Karpas-422 (cell line): Measurements from ENCODE around the gene PERM1. TPM values are rescaled to one million over a fixed set of nuclear protein-coding genes. Genes with fewer than 3 reads are reported as not detected.

Experiments
- DNase-seq: peaks from one replicate; pipeline ENCODE4 v3.0.0-alpha.2; 2015
- H2AFZ ChIP-seq: fragments of 200-600 bp; sonication (generic); 2 replicates; pipeline ENCODE4 v1.6.1; 2014; ENCODE audit warnings: antibody characterized with exemption, low read length, mixed read lengths
- H3K27ac ChIP-seq: fragments of 200-600 bp; sonication (generic); 2 replicates; pipeline ENCODE4 v1.5.1; 2014; ENCODE audit warnings: mild to moderate bottlenecking, low read length, moderate library complexity
- H3K27me3 ChIP-seq: fragments of 200-600 bp; sonication (generic); 2 replicates; pipeline ENCODE4 v1.6.1; 2014; ENCODE audit warnings: low read length, mixed read lengths
- H3K36me3 ChIP-seq: fragments of 200-600 bp; sonication (generic); 2 replicates; pipeline ENCODE4 v1.6.1; 2014; ENCODE audit warnings: low read length, mixed read lengths; ENCODE audit not compliant: insufficient read depth
- H3K4me1 ChIP-seq: fragments of 200-600 bp; sonication (generic); 2 replicates; pipeline ENCODE4 v1.6.1; 2014; ENCODE audit warnings: mild to moderate bottlenecking, low read length, mixed read lengths
- H3K4me2 ChIP-seq: fragments of 200-600 bp; sonication (generic); 2 replicates; pipeline ENCODE4 v1.6.1; 2014; ENCODE audit warnings: low read length, low read depth, mild to moderate bottlenecking; ENCODE audit not compliant: poor library complexity, severe bottlenecking
- H3K4me3 ChIP-seq: fragments of 200-600 bp; sonication (generic); 2 replicates; pipeline ENCODE4 v1.5.1; 2014; ENCODE audit warnings: mild to moderate bottlenecking, antibody characterized with exemption, low read length, mixed read lengths
- H3K79me2 ChIP-seq: fragments of 200-600 bp; sonication (generic); 2 replicates; pipeline ENCODE4 v1.6.1; 2014; ENCODE audit warnings: mild to moderate bottlenecking, low read length, mixed read lengths
- H3K9ac ChIP-seq: fragments of 200-600 bp; sonication (generic); 2 replicates; pipeline ENCODE4 v1.6.0; 2014; ENCODE audit warnings: low read length
- H3K9me2 ChIP-seq: fragments of 200-600 bp; sonication (generic), shearing (Covaris generic); replicated peaks from 2 replicates; pipeline ENCODE4 v1.6.0; 2014; ENCODE audit warnings: mild to moderate bottlenecking, low read length, moderate library complexity; ENCODE audit not compliant: insufficient read depth
- H3K9me3 ChIP-seq: fragments of 300-700, 200-600 bp; sonication (generic); 2 replicates; pipeline ENCODE4 v1.6.1; 2014; ENCODE audit warnings: low read length, mixed read lengths
- H4K20me1 ChIP-seq: fragments of 200-600 bp; sonication (generic); 2 replicates; pipeline ENCODE4 v1.6.1; 2014; ENCODE audit warnings: mild to moderate bottlenecking, antibody characterized with exemption, low read length, low read depth; ENCODE audit not compliant: insufficient read depth
- total RNA-seq: library from RNA; depleted of rRNA; stranded (reverse); fragments of >200 nt; shearing (Covaris generic); gene quantifications from 2 replicates; pipeline ENCODE4 v1.2.3, GENCODE V29; 2014; ENCODE audit warnings: low replicate concordance

The PERM1 gene
- total RNA-seq, 1 experiment from 2014 or later = not detected

GRCh38 chr1:973459-974292 lies 8.2 kb downstream of the PERM1 start:
- Histone ChIP-seq H2AFZ (no peak overlapping the region), H3K27me3 (no peaks in the 10 kb centered on the region), H3K9me3 (no peaks in the 10 kb centered on the region), H3K4me2 (no peak overlapping the region), H3K4me3 (no peak overlapping the region), H3K79me2 (no peaks in the 10 kb centered on the region), H4K20me1 (no peaks in the 10 kb centered on the region), H3K27ac (no peak overlapping the region), H3K9ac (no peak overlapping the region), H3K4me1 (peaks cover 6% of the 10 kb centered on the region), H3K36me3 (no peaks in the 10 kb centered on the region), H3K9me2 (no peaks in the 10 kb centered on the region)
- DNase-seq = no peak

- H3K4me3 ChIP-seq = no peak overlapping the region
- H2AFZ ChIP-seq = no peak overlapping the region
- H3K27me3 ChIP-seq = no peaks in the 10 kb centered on the region
- H3K9me2 ChIP-seq = no peaks in the 10 kb centered on the region
- H3K9ac ChIP-seq = no peak overlapping the region
- H3K36me3 ChIP-seq = no peaks in the 10 kb centered on the region
- H3K4me1 ChIP-seq = peaks cover 6% of the 10 kb centered on the region
- no peaks in the 10 kb centered on the region for H3K79me2 ChIP-seq
- H3K9me3 ChIP-seq = no peaks in the 10 kb centered on the region
- no peak for DNase-seq
- H4K20me1 ChIP-seq = no peaks in the 10 kb centered on the region
- H3K27ac ChIP-seq = no peak overlapping the region
- no peak overlapping the region for H3K4me2 ChIP-seq
Measured at GRCh38 chr1:972726-973458, 9.0 kb downstream of the PERM1 start.

- Histone ChIP-seq H3K9me3 (no peaks in the 10 kb centered on the region), H3K36me3 (no peaks in the 10 kb centered on the region), H3K4me1 (peaks cover 8% of the 10 kb centered on the region), H3K4me3 (no peak overlapping the region), H3K27me3 (no peaks in the 10 kb centered on the region), H3K4me2 (no peak overlapping the region), H3K9ac (no peak overlapping the region), H3K27ac (no peak overlapping the region), H4K20me1 (no peaks in the 10 kb centered on the region), H3K79me2 (no peaks in the 10 kb centered on the region), H3K9me2 (no peaks in the 10 kb centered on the region), H2AFZ (no peak overlapping the region)
- DNase-seq = no peak
Measured at GRCh38 chr1:971751-972506, 10.0 kb downstream of the PERM1 start.

GRCh38 chr1:970973-971730 lies 10.7 kb downstream of the PERM1 start:
- DNase-seq = no peak
- H3K36me3 ChIP-seq = no peaks in the 10 kb centered on the region
- no peaks in the 10 kb centered on the region for H3K27me3 ChIP-seq

GRCh38 chr1:970242-970972 lies 11.5 kb downstream of the PERM1 start:
- Histone ChIP-seq H3K27me3 (no peaks in the 10 kb centered on the region), H3K36me3 (no peaks in the 10 kb centered on the region), H3K27ac (no peak overlapping the region), H3K79me2 (no peaks in the 10 kb centered on the region), H2AFZ (no peak overlapping the region), H3K4me3 (no peak overlapping the region), H3K4me1 (peaks cover 12% of the 10 kb centered on the region), H4K20me1 (no peaks in the 10 kb centered on the region), H3K9me2 (no peaks in the 10 kb centered on the region), H3K9ac (no peak overlapping the region), H3K9me3 (no peaks in the 10 kb centered on the region), H3K4me2 (no peak overlapping the region)
- no peak for DNase-seq

More at GRCh38 chr1:970973-971730, 10.7 kb downstream of the PERM1 start:
- Histone ChIP-seq H4K20me1 (no peaks in the 10 kb centered on the region), H3K9ac (no peak overlapping the region), H3K4me1 (peaks cover 13% of the 10 kb centered on the region), H3K9me2 (no peaks in the 10 kb centered on the region), H3K9me3 (no peaks in the 10 kb centered on the region), H3K27ac (no peak overlapping the region), H3K4me2 (no peak overlapping the region), H3K79me2 (no peaks in the 10 kb centered on the region), H3K4me3 (no peak overlapping the region), H2AFZ (no peak overlapping the region)

- H3K27me3 ChIP-seq = no peaks in the 10 kb centered on the region
- no peaks in the 10 kb centered on the region for H4K20me1 ChIP-seq
- no peak overlapping the region for H3K9ac ChIP-seq
- H3K36me3 ChIP-seq = no peaks in the 10 kb centered on the region
- DNase-seq = no peak
- no peak overlapping the region for H3K4me2 ChIP-seq
- no peaks in the 10 kb centered on the region for H3K9me3 ChIP-seq
- no peak overlapping the region for H2AFZ ChIP-seq
- H3K27ac ChIP-seq = no peak overlapping the region
- H3K4me1 ChIP-seq = peaks cover 12% of the 10 kb centered on the region
- H3K9me2 ChIP-seq = no peaks in the 10 kb centered on the region
- H3K79me2 ChIP-seq = no peaks in the 10 kb centered on the region
- H3K4me3 ChIP-seq = no peak overlapping the region
Measured at GRCh38 chr1:969260-969855, 12.5 kb downstream of the PERM1 start.
